AG10803 (cell line): ENCODE results near the gene TMEM54.
A peak's percentile ranks its signal among the peaks of the same experiment; 100 is the strongest.

Experiments
- DNase-seq: peaks from one replicate; pipeline ENCODE4 v3.0.0; 2010; ENCODE audit warnings: low read depth
- H3K4me3 ChIP-seq: 2 replicates; pipeline ENCODE4 v1.5.1; 2011; ENCODE audit warnings: mild to moderate bottlenecking, low read length, control low read depth
- TF ChIP-seq, protein P1 (sequence below): conservative IDR thresholded peaks from 2 replicates; pipeline ENCODE4 v1.5.1; 2011; ENCODE audit warnings: mild to moderate bottlenecking, low read length, control low read depth, inconsistent platforms

The TMEM54 gene

DNA sequence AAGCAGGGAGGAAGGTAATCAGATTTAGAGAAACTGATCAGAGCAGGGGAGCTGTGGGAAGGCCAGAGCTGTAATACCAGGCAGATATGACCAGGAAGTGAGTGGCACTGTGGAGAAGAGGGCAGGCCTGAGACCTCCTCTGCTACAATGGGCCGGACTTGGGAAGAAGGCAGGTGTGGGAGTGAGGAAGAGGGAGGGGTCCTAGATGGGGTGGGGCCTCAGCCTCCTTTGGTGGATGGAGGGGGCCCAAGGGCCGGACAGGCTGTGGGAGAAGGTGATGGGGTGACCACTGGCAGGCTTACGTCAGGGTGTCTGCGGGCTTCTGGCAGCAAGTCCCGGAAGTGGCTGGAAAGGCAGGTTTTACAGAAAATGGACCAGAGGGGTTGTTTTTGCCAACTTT is 19.9 kb downstream of the TMEM54 start:
- no peak overlapping the region for H3K4me3 ChIP-seq
- DNase-seq, result no peak
- TF ChIP-seq, protein P1, sequence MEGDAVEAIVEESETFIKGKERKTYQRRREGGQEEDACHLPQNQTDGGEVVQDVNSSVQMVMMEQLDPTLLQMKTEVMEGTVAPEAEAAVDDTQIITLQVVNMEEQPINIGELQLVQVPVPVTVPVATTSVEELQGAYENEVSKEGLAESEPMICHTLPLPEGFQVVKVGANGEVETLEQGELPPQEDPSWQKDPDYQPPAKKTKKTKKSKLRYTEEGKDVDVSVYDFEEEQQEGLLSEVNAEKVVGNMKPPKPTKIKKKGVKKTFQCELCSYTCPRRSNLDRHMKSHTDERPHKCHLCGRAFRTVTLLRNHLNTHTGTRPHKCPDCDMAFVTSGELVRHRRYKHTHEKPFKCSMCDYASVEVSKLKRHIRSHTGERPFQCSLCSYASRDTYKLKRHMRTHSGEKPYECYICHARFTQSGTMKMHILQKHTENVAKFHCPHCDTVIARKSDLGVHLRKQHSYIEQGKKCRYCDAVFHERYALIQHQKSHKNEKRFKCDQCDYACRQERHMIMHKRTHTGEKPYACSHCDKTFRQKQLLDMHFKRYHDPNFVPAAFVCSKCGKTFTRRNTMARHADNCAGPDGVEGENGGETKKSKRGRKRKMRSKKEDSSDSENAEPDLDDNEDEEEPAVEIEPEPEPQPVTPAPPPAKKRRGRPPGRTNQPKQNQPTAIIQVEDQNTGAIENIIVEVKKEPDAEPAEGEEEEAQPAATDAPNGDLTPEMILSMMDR, result no peak

DNA sequence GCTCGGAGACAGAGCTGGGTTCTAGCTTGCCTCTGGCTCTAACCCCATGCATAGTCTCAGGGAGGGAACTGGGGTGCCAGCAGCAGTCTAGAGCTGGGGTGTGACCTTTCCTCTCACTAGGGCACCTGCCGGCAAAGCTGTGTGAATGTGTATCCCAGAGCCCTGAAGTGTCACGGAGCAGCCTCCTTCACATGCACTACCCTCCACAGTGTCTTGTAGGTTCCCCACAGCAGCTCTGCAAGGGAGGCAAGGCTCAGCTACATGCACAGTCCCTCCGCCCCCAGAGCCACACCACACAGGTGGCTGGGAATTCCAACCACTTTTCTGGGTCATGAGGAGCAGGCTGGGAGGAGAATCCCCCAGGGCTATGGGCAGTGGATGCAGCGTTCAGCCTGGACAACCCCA is 22.6 kb downstream of the TMEM54 start:
- no peak for DNase-seq
- no peak overlapping the region for H3K4me3 ChIP-seq
- TF ChIP-seq, protein P1, result no peak

DNA sequence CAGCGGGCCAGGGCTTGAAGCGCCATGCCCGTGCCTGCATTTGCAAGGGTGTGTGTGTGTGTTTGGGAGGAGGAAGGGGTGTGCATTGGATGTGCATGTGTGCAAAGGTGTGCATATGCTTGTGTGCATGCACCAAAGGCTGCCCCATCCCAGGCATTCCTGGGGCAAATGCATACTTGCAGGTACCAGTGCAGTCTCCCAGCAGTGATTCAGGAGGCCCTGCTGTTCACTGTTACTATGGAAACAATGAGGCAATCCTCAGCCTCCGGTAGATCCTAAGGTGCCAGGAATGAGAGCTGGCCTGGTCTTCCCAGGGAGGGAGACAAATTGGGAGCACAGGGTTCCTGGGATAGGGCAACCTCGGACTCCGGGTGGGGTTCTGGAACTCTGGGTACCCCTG is 23.0 kb downstream of the TMEM54 start:
- no peak overlapping the region for H3K4me3 ChIP-seq
- peak; percentile 34 for DNase-seq
- TF ChIP-seq, protein P1, result no peak

DNA sequence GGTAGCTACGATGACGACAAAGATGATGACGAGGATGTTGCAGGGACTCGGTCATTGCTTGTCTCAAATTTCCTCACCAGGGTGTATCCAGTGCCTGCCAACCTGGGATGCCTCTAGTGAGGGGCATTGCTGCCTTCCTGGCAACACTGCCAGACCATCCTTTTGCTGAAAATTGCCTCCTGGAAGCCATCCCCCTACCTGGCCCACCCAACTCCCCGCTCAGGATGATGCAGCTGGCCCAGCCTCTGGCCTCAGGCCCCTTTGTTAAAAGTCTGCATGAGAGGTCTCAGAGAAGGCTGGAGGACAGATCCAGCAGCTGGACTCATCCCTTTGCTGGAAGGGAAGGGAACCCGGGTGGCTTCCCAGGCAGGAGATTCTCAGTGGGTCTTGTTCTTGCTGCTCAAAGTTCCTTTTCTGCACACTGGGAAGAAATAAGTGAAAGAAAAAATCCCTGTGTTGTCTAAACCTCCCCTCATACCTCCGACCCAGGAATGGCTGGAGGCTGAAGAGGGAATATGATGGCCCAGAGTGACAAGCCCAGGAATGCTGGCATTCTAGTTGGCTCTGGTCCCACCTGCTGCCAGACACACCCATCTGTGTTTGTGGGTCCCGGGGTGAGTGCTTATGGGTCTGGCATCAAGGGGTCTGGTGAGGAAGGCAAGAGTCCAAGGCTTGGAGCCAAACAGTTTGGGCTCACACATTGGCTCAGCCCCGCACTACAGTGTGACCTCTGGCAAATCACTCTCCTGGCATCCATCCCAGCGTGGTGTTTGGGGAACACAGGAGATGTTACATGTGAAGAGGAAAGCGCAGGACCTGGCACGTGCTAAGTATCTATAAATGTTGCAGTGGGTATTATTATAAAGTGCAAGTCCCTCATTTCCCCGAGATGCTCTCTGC is 23.7 kb downstream of the TMEM54 start:
- no peak for DNase-seq
- no peak overlapping the region for H3K4me3 ChIP-seq
- TF ChIP-seq, protein P1, result no peak

DNA sequence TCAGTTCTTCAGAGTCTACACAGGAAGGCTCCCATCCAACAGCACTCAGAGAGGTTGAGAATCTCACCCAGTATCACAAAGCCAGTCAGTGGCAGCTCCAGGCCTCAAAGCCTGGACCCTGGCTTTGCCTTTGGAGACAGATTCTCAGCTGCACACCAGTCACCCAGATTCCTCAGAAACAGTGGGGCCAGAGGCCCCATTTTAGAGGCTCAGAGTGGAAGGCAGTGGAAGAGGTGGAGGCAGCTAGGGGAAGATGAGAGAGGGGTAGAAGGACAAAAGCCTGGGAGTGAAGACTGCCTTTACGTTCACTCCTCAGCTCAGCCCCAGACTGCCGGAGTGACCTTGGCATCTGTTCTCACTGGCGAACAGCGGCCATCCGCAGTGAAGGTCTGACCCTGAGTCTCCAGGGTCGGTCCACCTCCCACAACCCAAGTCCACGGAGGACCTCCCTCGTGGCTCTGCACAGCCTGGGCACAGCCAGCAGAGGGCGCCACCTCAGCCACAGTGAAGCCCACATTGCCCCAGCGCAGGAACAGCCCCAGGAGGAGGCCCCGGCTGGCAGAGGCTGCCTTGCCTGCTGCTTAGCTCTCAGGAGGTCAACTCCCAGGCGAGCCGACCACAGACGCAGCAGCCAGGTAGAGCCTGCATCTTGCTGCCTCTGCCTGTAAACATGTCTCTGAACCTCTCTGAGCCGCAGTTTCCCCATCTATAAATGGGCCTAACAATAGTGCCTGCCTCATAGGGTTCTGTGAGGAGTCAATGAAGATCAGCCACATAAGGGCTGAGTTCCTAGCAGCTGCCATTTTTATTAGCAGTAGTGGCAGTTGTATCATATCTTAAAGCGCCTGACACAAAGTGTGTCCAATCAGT is 24.6 kb downstream of the TMEM54 start:
- H3K4me3 ChIP-seq, result no peak overlapping the region
- DNase-seq, result peak; percentile 31
- TF ChIP-seq, protein P1, result peak; percentile 68

DNA sequence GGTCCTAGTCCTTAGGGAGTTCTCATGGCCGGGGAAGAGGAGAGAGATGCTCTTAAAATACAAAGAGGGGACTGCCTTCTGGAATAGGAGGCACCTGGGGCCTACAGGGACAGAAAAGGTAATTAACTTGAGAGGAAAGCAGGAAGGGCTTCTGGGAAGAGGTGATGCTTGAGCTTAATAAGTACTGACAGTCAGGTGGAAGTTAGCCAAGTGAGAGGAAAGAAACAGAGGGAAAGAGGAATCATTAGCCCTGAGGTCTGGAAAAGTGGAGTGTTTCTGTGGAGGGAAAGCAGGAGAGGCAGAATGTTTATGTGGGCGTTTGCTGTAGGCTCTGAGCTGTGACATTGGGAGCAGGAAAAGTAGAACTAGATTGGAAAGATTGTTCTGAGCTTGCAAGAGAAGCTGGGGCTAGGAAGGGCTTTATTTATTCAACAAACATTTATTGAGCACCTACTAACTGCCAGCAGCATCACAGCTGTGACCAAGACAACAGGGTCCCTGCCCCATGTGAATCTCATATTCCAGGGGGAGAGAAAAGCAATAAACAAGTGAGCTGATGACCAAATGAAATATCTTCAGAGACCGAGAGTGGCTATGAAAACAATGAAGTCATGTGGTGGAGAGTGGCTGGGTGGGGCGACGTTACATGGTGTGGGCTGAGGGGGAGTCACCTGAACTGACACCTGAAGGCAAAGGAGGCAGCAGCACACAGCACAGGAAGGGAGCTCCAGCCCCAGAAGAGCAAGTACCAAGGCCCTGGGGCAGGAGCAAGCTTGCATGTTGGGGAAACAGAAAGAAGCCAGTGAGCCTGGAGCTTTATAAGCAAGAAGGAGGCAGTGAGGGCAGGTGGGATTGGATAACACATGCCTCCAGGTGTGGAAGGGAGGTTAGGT is 26.1 kb downstream of the TMEM54 start:
- H3K4me3 ChIP-seq, result no peak overlapping the region
- TF ChIP-seq, protein P1, result no peak
- no peak for DNase-seq
